Liver (tissue), 9 donors: ENCODE results near the gene CSNK2A3. TPM values are rescaled to one million over a fixed set of nuclear protein-coding genes. Genes with fewer than 3 reads are reported as not detected.

Experiments
- DNase-seq: peaks from one replicate; pipeline ENCODE4 v3.0.0-alpha.2; 2017; ENCODE audit warnings: low spot score
- H3K27ac ChIP-seq, 2 donors: one replicate each; pipeline ENCODE4 v1.7.0; 2013; ENCODE audit warnings: inconsistent platforms in 2 of 2, low read length in 2 of 2, control low read depth in 1 of 2, low read depth in 1 of 2, mild to moderate bottlenecking in 1 of 2
- H3K27me3 ChIP-seq, 4 donors: one replicate each; pipeline versions ENCODE4 v1.6.1 to v1.7.0; 2013; ENCODE audit warnings: low read length in 3 of 4, inconsistent platforms in 1 of 4, mild to moderate bottlenecking in 1 of 4, moderate library complexity in 1 of 4; ENCODE audit not compliant: control insufficient read depth in 4 of 4, insufficient read depth in 4 of 4
- H3K36me3 ChIP-seq, 4 donors: one replicate each; pipeline versions ENCODE4 v1.6.1 to v1.7.0; 2013; ENCODE audit warnings: low read length in 3 of 4, mild to moderate bottlenecking in 3 of 4, low read depth in 1 of 4, moderate library complexity in 1 of 4; ENCODE audit not compliant: control insufficient read depth in 4 of 4, insufficient read depth in 3 of 4
- H3K4me1 ChIP-seq, 4 donors: one replicate each; pipeline versions ENCODE4 v1.6.1 to v1.7.0; 2013; ENCODE audit warnings: low read length in 3 of 4, mild to moderate bottlenecking in 3 of 4, moderate library complexity in 1 of 4; ENCODE audit not compliant: control insufficient read depth in 4 of 4, insufficient read depth in 4 of 4
- H3K4me3 ChIP-seq, 3 donors: one replicate each; pipeline versions ENCODE4 v1.6.1 to v1.7.0; 2013; ENCODE audit warnings: low read length in 3 of 3, control low read depth in 1 of 3, low read depth in 1 of 3, mild to moderate bottlenecking in 1 of 3
- H3K9ac ChIP-seq, 2 donors: one replicate each; pipeline ENCODE4 v1.7.0; 2013; ENCODE audit warnings: low read length in 2 of 2, mild to moderate bottlenecking in 2 of 2, moderate library complexity in 2 of 2, control low read depth in 1 of 2, low read depth in 1 of 2
- H3K9me3 ChIP-seq, 4 donors: one replicate each; pipeline versions ENCODE4 v1.6.1 to v1.7.0; 2013; ENCODE audit warnings: low read length in 3 of 4; ENCODE audit not compliant: control insufficient read depth in 4 of 4
- EGR1 ChIP-seq, 2 donors: IDR thresholded peaks; 2 replicates each; pipeline ENCODE4 v1.6.1; 2016 to 2018; ENCODE audit warnings: antibody characterized with exemption in 2 of 2, low read depth in 2 of 2
- FOXA1 ChIP-seq: IDR thresholded peaks from 2 replicates; pipeline ENCODE4 v1.6.1; 2016; ENCODE audit warnings: antibody characterized with exemption
- FOXA2 ChIP-seq: IDR thresholded peaks from 2 replicates; pipeline ENCODE4 v1.6.1; 2016; ENCODE audit warnings: antibody characterized with exemption
- GABPA ChIP-seq, 2 donors: IDR thresholded peaks in 1 of 2; conservative IDR thresholded peaks in 1 of 2; 2 replicates each; pipeline ENCODE4 v1.6.1; 2016; ENCODE audit warnings: antibody characterized with exemption in 2 of 2, mild to moderate bottlenecking in 1 of 2, moderate library complexity in 1 of 2
- HNF4A ChIP-seq, 2 donors: conservative IDR thresholded peaks; 2 replicates each; pipeline ENCODE4 v1.6.1; 2016; ENCODE audit warnings: antibody characterized with exemption in 2 of 2, mild to moderate bottlenecking in 2 of 2
- HNF4G ChIP-seq: IDR thresholded peaks from 2 replicates; pipeline ENCODE4 v1.6.1; 2016; ENCODE audit warnings: antibody characterized with exemption
- JUND ChIP-seq, 2 donors: IDR thresholded peaks; 2 replicates each; pipeline ENCODE4 v1.6.1; 2016; ENCODE audit warnings: antibody characterized with exemption in 2 of 2
- RAD21 ChIP-seq, 2 donors: IDR thresholded peaks; 2 replicates each; pipeline ENCODE4 v1.6.1; 2016; ENCODE audit warnings: antibody characterized with exemption in 2 of 2, mild to moderate bottlenecking in 2 of 2
- RXRA ChIP-seq, 2 donors: IDR thresholded peaks; 2 replicates each; pipeline ENCODE4 v1.6.1; 2017 to 2018; ENCODE audit warnings: antibody characterized with exemption in 2 of 2, mild to moderate bottlenecking in 1 of 2
- TAF1 ChIP-seq: conservative IDR thresholded peaks from 2 replicates; pipeline ENCODE4 v1.6.1; 2016; ENCODE audit warnings: antibody characterized with exemption, mild to moderate bottlenecking
- YY1 ChIP-seq: IDR thresholded peaks from 2 replicates; pipeline ENCODE4 v1.6.1; 2016; ENCODE audit warnings: antibody characterized with exemption, mild to moderate bottlenecking
- WGBS: extraction: QIAGEN DNeasy Blood & Tissue Kit; methylation state at CpG from one replicate; pipeline ENCODE4 v1.1.7; 2013; 5-methylcytosine and 5-hydroxymethylcytosine counted together
- polyA plus RNA-seq, 2 donors: library from polyadenylated mRNA; stranded (reverse) in 1 of 2; unstranded in 1 of 2; fragments of 200-250 nt in 1 of 2; fragments of >200 nt in 1 of 2; fragmentation: Nextera tagmentation in 1 of 2; extraction: Ambion mirVana in 1 of 2; gene quantifications; one replicate each; pipeline versions ENCODE4 v1.2.1 to v1.2.3, GENCODE V29; 2013 to 2015
- total RNA-seq, 2 donors: library from RNA; depleted of rRNA; stranded (reverse); fragments of >200 nt; gene quantifications; one replicate each; pipeline ENCODE4 v1.2.3, GENCODE V29; 2014
- TF ChIP-seq, protein P1 (sequence below): IDR thresholded peaks from 2 replicates; pipeline ENCODE4 v1.6.1; 2016; ENCODE audit warnings: antibody characterized with exemption
- TF ChIP-seq, protein P2 (sequence below): fragments of 150-350 bp; IDR thresholded peaks from 2 replicates; pipeline ENCODE4 v1.5.1; 2017; ENCODE audit warnings: improper control_type of control experiment, low read depth, low read length; ENCODE audit not compliant: missing input control
- TF ChIP-seq, protein P3 (sequence below): IDR thresholded peaks from 2 replicates; pipeline ENCODE4 v1.6.1; 2016; ENCODE audit warnings: antibody characterized with exemption
- TF ChIP-seq, protein P4 (sequence below): IDR thresholded peaks from 2 replicates; pipeline ENCODE4 v1.6.1; 2016; ENCODE audit warnings: antibody characterized with exemption, mild to moderate bottlenecking
- TF ChIP-seq, protein P5 (sequence below): IDR thresholded peaks from 2 replicates; pipeline ENCODE4 v1.6.1; 2016; ENCODE audit warnings: antibody characterized with exemption
- donor health status: healthy.
- donor health status: healthy.
- donor health status: healthy.
- donor health status: healthy.
- donor health status: healthy.

CSNK2A3 gene
- total and polyA plus RNA-seq, 4 donors = 0.51 to 0.92 (median 0.59) TPM; not detected in 1

DNA sequence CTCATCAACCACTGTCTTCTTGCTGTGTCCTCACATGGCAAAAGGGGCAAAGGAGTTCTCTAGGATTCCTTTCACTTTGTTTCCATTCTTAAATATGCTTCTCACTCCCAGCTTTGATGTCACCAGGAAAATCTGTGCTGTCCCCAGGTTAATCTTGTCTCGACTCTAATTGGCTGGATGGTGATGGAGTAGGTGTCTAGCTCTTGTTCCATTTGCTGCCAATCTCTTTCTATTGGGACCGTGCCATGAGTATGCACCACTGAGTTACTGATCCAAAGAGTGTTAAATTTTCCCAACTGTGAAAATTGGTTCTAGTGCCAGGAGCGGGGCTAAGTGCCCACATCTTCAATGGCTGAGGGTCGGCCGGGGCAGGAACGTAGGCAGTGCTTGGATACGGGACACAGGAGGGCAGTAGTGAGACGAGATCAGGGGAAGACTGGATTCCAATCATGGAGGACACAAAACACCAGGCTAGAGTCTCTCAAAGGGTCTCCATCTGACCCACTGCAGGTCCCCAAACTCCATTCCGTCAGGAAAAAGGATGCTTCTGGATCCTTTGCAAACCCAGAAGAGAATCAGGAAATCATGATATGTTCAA, 47.7 kb upstream of the CSNK2A3 start:
- Histone ChIP-seq H3K4me1 (no peaks in the 10 kb centered on the region), H3K4me3 (no peak overlapping the region), H3K36me3 (peaks cover 0 to 11% (median 5%) of the 10 kb centered on the region in 4 donors), H3K9me3 (no peaks in the 10 kb centered on the region), H3K27me3 (no peaks in the 10 kb centered on the region), H3K9ac (no peak overlapping the region), H3K27ac (no peak overlapping the region)
- DNase-seq = no peak
- TF ChIP-seq FOXA1 (no peak), TAF1 (no peak), GABPA (IDR thresholded peaks at IDR 0.05 in 1 of 2, conservative IDR thresholded peaks at IDR 0.05 in 1 of 2) (no peak), RAD21 (IDR thresholded peaks at IDR 0.05) (peak; percentile 48 to 76)
- TF ChIP-seq, protein P1, sequence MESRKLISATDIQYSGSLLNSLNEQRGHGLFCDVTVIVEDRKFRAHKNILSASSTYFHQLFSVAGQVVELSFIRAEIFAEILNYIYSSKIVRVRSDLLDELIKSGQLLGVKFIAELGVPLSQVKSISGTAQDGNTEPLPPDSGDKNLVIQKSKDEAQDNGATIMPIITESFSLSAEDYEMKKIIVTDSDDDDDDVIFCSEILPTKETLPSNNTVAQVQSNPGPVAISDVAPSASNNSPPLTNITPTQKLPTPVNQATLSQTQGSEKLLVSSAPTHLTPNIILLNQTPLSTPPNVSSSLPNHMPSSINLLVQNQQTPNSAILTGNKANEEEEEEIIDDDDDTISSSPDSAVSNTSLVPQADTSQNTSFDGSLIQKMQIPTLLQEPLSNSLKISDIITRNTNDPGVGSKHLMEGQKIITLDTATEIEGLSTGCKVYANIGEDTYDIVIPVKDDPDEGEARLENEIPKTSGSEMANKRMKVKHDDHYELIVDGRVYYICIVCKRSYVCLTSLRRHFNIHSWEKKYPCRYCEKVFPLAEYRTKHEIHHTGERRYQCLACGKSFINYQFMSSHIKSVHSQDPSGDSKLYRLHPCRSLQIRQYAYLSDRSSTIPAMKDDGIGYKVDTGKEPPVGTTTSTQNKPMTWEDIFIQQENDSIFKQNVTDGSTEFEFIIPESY = no peak
- TF ChIP-seq, protein P2, sequence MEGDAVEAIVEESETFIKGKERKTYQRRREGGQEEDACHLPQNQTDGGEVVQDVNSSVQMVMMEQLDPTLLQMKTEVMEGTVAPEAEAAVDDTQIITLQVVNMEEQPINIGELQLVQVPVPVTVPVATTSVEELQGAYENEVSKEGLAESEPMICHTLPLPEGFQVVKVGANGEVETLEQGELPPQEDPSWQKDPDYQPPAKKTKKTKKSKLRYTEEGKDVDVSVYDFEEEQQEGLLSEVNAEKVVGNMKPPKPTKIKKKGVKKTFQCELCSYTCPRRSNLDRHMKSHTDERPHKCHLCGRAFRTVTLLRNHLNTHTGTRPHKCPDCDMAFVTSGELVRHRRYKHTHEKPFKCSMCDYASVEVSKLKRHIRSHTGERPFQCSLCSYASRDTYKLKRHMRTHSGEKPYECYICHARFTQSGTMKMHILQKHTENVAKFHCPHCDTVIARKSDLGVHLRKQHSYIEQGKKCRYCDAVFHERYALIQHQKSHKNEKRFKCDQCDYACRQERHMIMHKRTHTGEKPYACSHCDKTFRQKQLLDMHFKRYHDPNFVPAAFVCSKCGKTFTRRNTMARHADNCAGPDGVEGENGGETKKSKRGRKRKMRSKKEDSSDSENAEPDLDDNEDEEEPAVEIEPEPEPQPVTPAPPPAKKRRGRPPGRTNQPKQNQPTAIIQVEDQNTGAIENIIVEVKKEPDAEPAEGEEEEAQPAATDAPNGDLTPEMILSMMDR = peak; percentile 24
- 88% methylated on average over 9 of the region's 9 CpGs for WGBS

DNA sequence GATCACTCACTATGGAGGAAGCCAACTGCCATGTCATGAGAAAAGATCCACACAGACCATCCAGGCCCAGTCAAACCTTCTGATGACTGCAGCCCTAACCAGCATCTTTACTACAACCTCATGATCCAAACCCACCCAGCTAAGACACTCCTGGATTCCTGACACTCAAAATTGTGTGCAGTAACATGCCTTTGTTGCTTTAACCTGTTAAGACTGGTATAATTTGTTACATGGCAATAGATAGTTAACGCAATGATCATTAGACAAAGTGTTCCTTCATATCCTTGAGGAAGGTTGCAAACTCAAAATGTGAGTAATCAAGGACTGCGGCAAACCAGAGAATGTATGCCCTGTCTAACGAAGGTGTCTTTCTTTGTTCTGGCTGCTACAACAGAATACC, 47.1 kb upstream of the CSNK2A3 start:
- no peak overlapping the region for H3K4me3 ChIP-seq
- no peak overlapping the region for H3K27ac ChIP-seq
- H3K9me3 ChIP-seq = no peaks in the 10 kb centered on the region
- no peak overlapping the region for H3K9ac ChIP-seq
- TF ChIP-seq HNF4G = no peak
- no peak for TF ChIP-seq FOXA1
- TF ChIP-seq RXRA (IDR thresholded peaks at IDR 0.05) = no peak
- TF ChIP-seq, protein P1 = no peak
- TF ChIP-seq YY1 = no peak
- TF ChIP-seq, protein P2 = no peak
- no peak for TF ChIP-seq FOXA2
- TF ChIP-seq JUND (IDR thresholded peaks at IDR 0.05) = no peak
- TF ChIP-seq HNF4A (conservative IDR thresholded peaks at IDR 0.05) = no peak
- no peak for TF ChIP-seq RAD21 (IDR thresholded peaks at IDR 0.05)
- TF ChIP-seq, protein P3, sequence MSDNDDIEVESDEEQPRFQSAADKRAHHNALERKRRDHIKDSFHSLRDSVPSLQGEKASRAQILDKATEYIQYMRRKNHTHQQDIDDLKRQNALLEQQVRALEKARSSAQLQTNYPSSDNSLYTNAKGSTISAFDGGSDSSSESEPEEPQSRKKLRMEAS = no peak
- TF ChIP-seq GABPA (IDR thresholded peaks at IDR 0.05 in 1 of 2, conservative IDR thresholded peaks at IDR 0.05 in 1 of 2) = no peak
- no peak for TF ChIP-seq EGR1 (IDR thresholded peaks at IDR 0.05; ENCODE audit: low read depth in 2 of 2)
- TF ChIP-seq, protein P4, sequence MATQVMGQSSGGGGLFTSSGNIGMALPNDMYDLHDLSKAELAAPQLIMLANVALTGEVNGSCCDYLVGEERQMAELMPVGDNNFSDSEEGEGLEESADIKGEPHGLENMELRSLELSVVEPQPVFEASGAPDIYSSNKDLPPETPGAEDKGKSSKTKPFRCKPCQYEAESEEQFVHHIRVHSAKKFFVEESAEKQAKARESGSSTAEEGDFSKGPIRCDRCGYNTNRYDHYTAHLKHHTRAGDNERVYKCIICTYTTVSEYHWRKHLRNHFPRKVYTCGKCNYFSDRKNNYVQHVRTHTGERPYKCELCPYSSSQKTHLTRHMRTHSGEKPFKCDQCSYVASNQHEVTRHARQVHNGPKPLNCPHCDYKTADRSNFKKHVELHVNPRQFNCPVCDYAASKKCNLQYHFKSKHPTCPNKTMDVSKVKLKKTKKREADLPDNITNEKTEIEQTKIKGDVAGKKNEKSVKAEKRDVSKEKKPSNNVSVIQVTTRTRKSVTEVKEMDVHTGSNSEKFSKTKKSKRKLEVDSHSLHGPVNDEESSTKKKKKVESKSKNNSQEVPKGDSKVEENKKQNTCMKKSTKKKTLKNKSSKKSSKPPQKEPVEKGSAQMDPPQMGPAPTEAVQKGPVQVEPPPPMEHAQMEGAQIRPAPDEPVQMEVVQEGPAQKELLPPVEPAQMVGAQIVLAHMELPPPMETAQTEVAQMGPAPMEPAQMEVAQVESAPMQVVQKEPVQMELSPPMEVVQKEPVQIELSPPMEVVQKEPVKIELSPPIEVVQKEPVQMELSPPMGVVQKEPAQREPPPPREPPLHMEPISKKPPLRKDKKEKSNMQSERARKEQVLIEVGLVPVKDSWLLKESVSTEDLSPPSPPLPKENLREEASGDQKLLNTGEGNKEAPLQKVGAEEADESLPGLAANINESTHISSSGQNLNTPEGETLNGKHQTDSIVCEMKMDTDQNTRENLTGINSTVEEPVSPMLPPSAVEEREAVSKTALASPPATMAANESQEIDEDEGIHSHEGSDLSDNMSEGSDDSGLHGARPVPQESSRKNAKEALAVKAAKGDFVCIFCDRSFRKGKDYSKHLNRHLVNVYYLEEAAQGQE = no peak
- no peak for TF ChIP-seq TAF1
- TF ChIP-seq, protein P5, sequence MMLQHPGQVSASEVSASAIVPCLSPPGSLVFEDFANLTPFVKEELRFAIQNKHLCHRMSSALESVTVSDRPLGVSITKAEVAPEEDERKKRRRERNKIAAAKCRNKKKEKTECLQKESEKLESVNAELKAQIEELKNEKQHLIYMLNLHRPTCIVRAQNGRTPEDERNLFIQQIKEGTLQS = no peak
- DNase-seq = no peak
- H3K27me3 ChIP-seq = no peaks in the 10 kb centered on the region
- peaks cover 0 to 11% (median 5%) of the 10 kb centered on the region in 4 donors for H3K36me3 ChIP-seq
- 98% methylated on average over 3 of the region's 3 CpGs for WGBS
- no peaks in the 10 kb centered on the region for H3K4me1 ChIP-seq
